Naive thymus-derived CD4-positive, alpha-beta T cell (primary cell): ENCODE measurements around the gene KCTD11. TPM values are rescaled to one million over a fixed set of nuclear protein-coding genes. Genes with fewer than 3 reads are reported as not detected.

Source experiments
- ATAC-seq: fragments of 150-1000 bp; cut with Tn5 transposase; 2 replicates; pipeline ENCODE4 v1.10.0; 2021; ENCODE audit warnings: mild to moderate bottlenecking, moderate library complexity
- CTCF ChIA-PET: fragments of 350-600 bp; sonication (Branson Sonifier 250); formaldehyde crosslinking; loops from one replicate; lab custom pipeline; 2021; ENCODE audit warnings: antibody characterized with exemption; lab: Charles Lee
- POLR2A ChIA-PET: fragments of 350-600 bp; sonication (Branson Sonifier 250); formaldehyde crosslinking; loops from one replicate; lab custom pipeline; 2021; ENCODE audit warnings: antibody characterized with exemption, inconsistent platforms; lab: Charles Lee
- DNase-seq, 9 donors: peaks; one replicate each; pipeline versions ENCODE4 v3.0.0 to v3.0.0-alpha.2; 2020 to 2022; ENCODE audit warnings: mixed read lengths in 1 of 9
- H3K27ac ChIP-seq: one replicate; pipeline ENCODE4 v1.7.0; 2013; ENCODE audit warnings: mild to moderate bottlenecking, low read depth, low read length, moderate library complexity
- H3K27me3 ChIP-seq, 2 donors: one replicate each; pipeline ENCODE4 v1.7.0; 2013; ENCODE audit warnings: low read length in 2 of 2, mild to moderate bottlenecking in 2 of 2, moderate library complexity in 2 of 2; ENCODE audit not compliant: control insufficient read depth in 2 of 2, insufficient read depth in 2 of 2
- H3K36me3 ChIP-seq, 3 experiments: 1 replicate in 2 of 3; 2 replicates in 1 of 3; pipeline ENCODE4 v1.7.0; 2013; ENCODE audit warnings: low read length in 3 of 3, mild to moderate bottlenecking in 3 of 3, moderate library complexity in 1 of 3; ENCODE audit not compliant: insufficient read depth in 3 of 3, control insufficient read depth in 2 of 3
- H3K4me1 ChIP-seq, 2 donors: one replicate each; pipeline ENCODE4 v1.7.0; 2013; ENCODE audit warnings: low read length in 2 of 2, mild to moderate bottlenecking in 2 of 2, moderate library complexity in 1 of 2; ENCODE audit not compliant: control insufficient read depth in 2 of 2, insufficient read depth in 2 of 2
- H3K4me3 ChIP-seq: 2 replicates; pipeline ENCODE4 v1.7.0; 2013; ENCODE audit warnings: mild to moderate bottlenecking, low read length
- H3K9me3 ChIP-seq, 3 experiments: 1 replicate in 2 of 3; 2 replicates in 1 of 3; pipeline ENCODE4 v1.7.0; 2013; ENCODE audit warnings: low read length in 3 of 3; ENCODE audit not compliant: control insufficient read depth in 2 of 3
- H3K27ac Mint-ChIP-seq, 9 donors: one replicate each; pipeline ENCODE4 v1.8.0; 2020 to 2022; ENCODE audit warnings: mixed read lengths in 9 of 9, mild to moderate bottlenecking in 8 of 9, moderate library complexity in 5 of 9, inconsistent platforms in 2 of 9
- H3K27me3 Mint-ChIP-seq, 5 donors: one replicate each; pipeline ENCODE4 v1.8.0; 2021 to 2022; ENCODE audit warnings: mixed read lengths in 5 of 5, mild to moderate bottlenecking in 1 of 5
- H3K36me3 Mint-ChIP-seq, 5 donors: one replicate each; pipeline ENCODE4 v1.8.0; 2020 to 2022; ENCODE audit warnings: mixed read lengths in 5 of 5, mild to moderate bottlenecking in 3 of 5, inconsistent platforms in 1 of 5
- H3K4me1 Mint-ChIP-seq, 7 donors: one replicate each; pipeline ENCODE4 v1.8.0; 2020 to 2022; ENCODE audit warnings: mixed read lengths in 7 of 7, mild to moderate bottlenecking in 3 of 7, inconsistent platforms in 1 of 7
- H3K4me3 Mint-ChIP-seq, 10 donors: one replicate each; pipeline ENCODE4 v1.8.0; 2020 to 2022; ENCODE audit warnings: mild to moderate bottlenecking in 10 of 10, mixed read lengths in 10 of 10, moderate library complexity in 6 of 10, inconsistent platforms in 2 of 10
- H3K9me3 Mint-ChIP-seq, 11 donors: one replicate each; pipeline ENCODE4 v1.8.0; 2020 to 2022; ENCODE audit warnings: mixed read lengths in 11 of 11, mild to moderate bottlenecking in 4 of 11, inconsistent platforms in 1 of 11, moderate library complexity in 1 of 11
- intact Hi-C, 2 donors: fragments of 100-400 bp; cut with micrococcal nuclease; formaldehyde crosslinking; loops; one replicate each; pipeline ENCODE4 v1.15.1; 2023
- polyA plus RNA-seq, 2 donors: library from polyadenylated mRNA; unstranded; fragments of 300-500 nt; fragmentation: Illumina TruSeq; gene quantifications; one replicate each; pipeline ENCODE4 v1.2.3, GENCODE V29; 2021
- total RNA-seq, 6 experiments: library from RNA in 5 of 6; stranded (reverse) in 5 of 6; gene quantifications; 1 replicate in 5 of 6; 2 replicates in 1 of 6; pipeline ENCODE4 v1.2.3 and lab custom pipeline; 2021 to 2026

The KCTD11 gene
- total and polyA plus RNA-seq, 7 experiments from 2014 or later: 0.83 to 13.7 (median 2.7) TPM

- H3K27me3 Mint-ChIP-seq: no peaks in the 10 kb centered on the region
- peaks cover 34 to 56% (median 44%) of the 10 kb centered on the region in 7 donors for H3K4me1 Mint-ChIP-seq
- Histone ChIP-seq H3K4me1 (peaks cover 20 to 26% of the 10 kb centered on the region in 2 donors), H3K27me3 (no peaks in the 10 kb centered on the region), H3K9me3 (no peaks in the 10 kb centered on the region), H3K4me3 (no peak overlapping the region), H3K27ac (peak overlapping the region; percentile 31), H3K36me3 (peaks cover 23 to 68% (median 32%) of the 10 kb centered on the region in 3 experiments)
- H3K9me3 Mint-ChIP-seq: no peaks in the 10 kb centered on the region
- intact Hi-C loops: no loop called here
- H3K36me3 Mint-ChIP-seq: peaks cover 9 to 33% (median 26%) of the 10 kb centered on the region in 5 donors
- POLR2A ChIA-PET: interaction anchor here (2.7 to 22.8 kb wide), 3 partner anchors 10 to 27 kb away, joined by 11 to 336 read pairs (median 11); partner anchors contain the start of genes EIF5A, GPS2 and NEURL4
- peak overlapping the region in 8 of 9 donors; percentile 5 to 87 (median 72) for H3K27ac Mint-ChIP-seq
- H3K4me3 Mint-ChIP-seq: peak overlapping the region in 3 of 10 donors; percentile 14 to 73 (median 68)
- CTCF ChIA-PET: interaction anchor here (1.5 kb wide), 1 partner anchor 9 kb away, joined by 3 read pairs; no protein-coding TSS in a partner anchor
- DNase-seq (no peak), ATAC-seq (no peak)
Observed at GRCh38 chr17:7340179-7340578, 11.8 kb upstream of the KCTD11 start.

GRCh38 chr17:7341842-7342241 is 10.1 kb upstream of the KCTD11 start:
- peaks cover 33 to 81% (median 43%) of the 10 kb centered on the region in 3 experiments for H3K36me3 ChIP-seq

GRCh38 chr17:7343250-7343649 is 8.7 kb upstream of the KCTD11 start:
- ChIA-PET CTCF (interaction anchor here (2.0 to 3.3 kb wide), 2 partner anchors 17 to 19 kb away, joined by 5 to 16 read pairs; no protein-coding TSS in a partner anchor), POLR2A (interaction anchor here (0.6 to 2.7 kb wide), 4 partner anchors 13 to 93 kb away, joined by 3 to 11 read pairs (median 4); partner anchors contain the start of gene NEURL4)
- intact Hi-C loops: no loop called here
- Mint-ChIP-seq H3K4me3 (no peak overlapping the region), H3K27ac (peak overlapping the region in 3 of 9 donors; percentile 43 to 76 (median 61)), H3K9me3 (no peaks in the 10 kb centered on the region), H3K36me3 (peaks cover 14 to 36% (median 22%) of the 10 kb centered on the region in 5 donors), H3K4me1 (peaks cover 15 to 39% (median 28%) of the 10 kb centered on the region in 7 donors), H3K27me3 (no peaks in the 10 kb centered on the region)
- no peaks in the 10 kb centered on the region for H3K27me3 ChIP-seq
- peaks cover 6 to 11% of the 10 kb centered on the region in 2 donors for H3K4me1 ChIP-seq
- no peak overlapping the region for H3K4me3 ChIP-seq
- H3K27ac ChIP-seq: no peak overlapping the region
- H3K9me3 ChIP-seq: no peaks in the 10 kb centered on the region
- ATAC-seq (no peak), DNase-seq (no peak)
- H3K36me3 ChIP-seq: peaks cover 41 to 94% (median 43%) of the 10 kb centered on the region in 3 experiments

More at GRCh38 chr17:7341842-7342241, 10.1 kb upstream of the KCTD11 start:
- no peak overlapping the region for H3K4me3 Mint-ChIP-seq
- H3K27me3 Mint-ChIP-seq: no peaks in the 10 kb centered on the region
- Histone ChIP-seq H3K4me3 (no peak overlapping the region), H3K9me3 (no peaks in the 10 kb centered on the region), H3K27ac (no peak overlapping the region), H3K27me3 (no peaks in the 10 kb centered on the region), H3K4me1 (peaks cover 9 to 16% of the 10 kb centered on the region in 2 donors)
- intact Hi-C loops: no loop called here
- no peak for ATAC-seq
- H3K4me1 Mint-ChIP-seq: peaks cover 24 to 48% (median 37%) of the 10 kb centered on the region in 7 donors
- ChIA-PET CTCF (interaction anchor here (1.1 to 1.2 kb wide), 3 partner anchors 12 to 17 kb away, joined by 3 to 6 read pairs (median 5); no protein-coding TSS in a partner anchor), POLR2A (interaction anchor here (0.6 to 22.8 kb wide), 4 partner anchors 12 to 59 kb away, joined by 4 to 336 read pairs (median 8); partner anchors contain the start of genes EIF5A, GPS2 and NEURL4)
- H3K27ac Mint-ChIP-seq: peak overlapping the region in 4 of 9 donors; percentile 48 to 87 (median 70)
- H3K9me3 Mint-ChIP-seq: no peaks in the 10 kb centered on the region
- peaks cover 9 to 36% (median 26%) of the 10 kb centered on the region in 5 donors for H3K36me3 Mint-ChIP-seq
- DNase-seq: no peak

- H3K9me3 Mint-ChIP-seq: no peaks in the 10 kb centered on the region
- H3K27ac ChIP-seq: peak overlapping the region; percentile 20
- H3K4me3 Mint-ChIP-seq: no peak overlapping the region
- H3K4me1 Mint-ChIP-seq: peaks cover 11 to 47% (median 31%) of the 10 kb centered on the region in 7 donors
- ATAC-seq (no peak), DNase-seq (no peak)
- H3K4me1 ChIP-seq: peaks cover 7 to 11% of the 10 kb centered on the region in 2 donors
- ChIA-PET POLR2A (interaction anchor here (0.8 to 8.2 kb wide), 3 partner anchors 12 to 18 kb away, joined by 3 to 98 read pairs (median 5); partner anchors contain the start of genes ACAP1 and NEURL4), CTCF (interaction anchor here (0.9 to 5.2 kb wide), 3 partner anchors 11 to 30 kb away, joined by 3 to 53 read pairs (median 16); partner anchors contain the start of gene ACAP1)
- no peak overlapping the region for H3K4me3 ChIP-seq
- H3K27me3 Mint-ChIP-seq: no peaks in the 10 kb centered on the region
- no peaks in the 10 kb centered on the region for H3K27me3 ChIP-seq
- peak overlapping the region in 3 of 9 donors; percentile 36 to 80 (median 62) for H3K27ac Mint-ChIP-seq
- peaks cover 8 to 32% (median 12%) of the 10 kb centered on the region in 5 donors for H3K36me3 Mint-ChIP-seq
- intact Hi-C loops: loop anchor here (1.0 to 5.0 kb wide), 3 partner anchors 23 to 300 kb away; no protein-coding TSS in a partner anchor
- no peaks in the 10 kb centered on the region for H3K9me3 ChIP-seq
- H3K36me3 ChIP-seq: peaks cover 27 to 81% (median 37%) of the 10 kb centered on the region in 3 experiments
Observed at GRCh38 chr17:7346761-7347614, 5.0 kb upstream of the KCTD11 start.

- Histone ChIP-seq H3K4me3 (no peak overlapping the region), H3K4me1 (peaks cover 7 to 19% of the 10 kb centered on the region in 2 donors), H3K27ac (peak overlapping the region; percentile 2), H3K27me3 (no peaks in the 10 kb centered on the region), H3K36me3 (peaks cover 19 to 72% (median 33%) of the 10 kb centered on the region in 3 experiments), H3K9me3 (no peaks in the 10 kb centered on the region)
- DNase-seq (no peak), ATAC-seq (no peak)
- Mint-ChIP-seq H3K4me1 (peaks cover 17 to 54% (median 38%) of the 10 kb centered on the region in 7 donors), H3K36me3 (peaks cover 8 to 35% (median 12%) of the 10 kb centered on the region in 5 donors), H3K27ac (peak overlapping the region in 1 of 9 donors; percentile 62), H3K9me3 (no peaks in the 10 kb centered on the region), H3K4me3 (peak overlapping the region in 1 of 10 donors; percentile 45), H3K27me3 (no peaks in the 10 kb centered on the region)
- ChIA-PET CTCF (interaction anchor here (0.6 to 5.2 kb wide), 5 partner anchors 11 to 52 kb away, joined by 3 to 53 read pairs (median 5); partner anchors contain the start of gene ACAP1), POLR2A (interaction anchor here (0.9 to 8.2 kb wide), 6 partner anchors 13 to 38 kb away, joined by 3 to 98 read pairs (median 4); partner anchors contain the start of gene ACAP1)
- intact Hi-C loops: loop anchor here in 1 of 2 donors (5.0 kb wide), 1 partner anchor 301 kb away; no protein-coding TSS in a partner anchor
Observed at GRCh38 chr17:7347630-7348477, 4.1 kb upstream of the KCTD11 start.
